Suprapubic skin (tissue), 4 donors: ENCODE measurements around the gene FAM171A2. TPM values are rescaled to one million over a fixed set of nuclear protein-coding genes. Genes with fewer than 3 reads are reported as not detected.

Experiments
- DNase-seq, 2 donors: peaks; one replicate each; pipeline ENCODE4 v3.0.0-alpha.2; 2019; ENCODE audit warnings: low spot score in 2 of 2
- H3K27ac ChIP-seq: fragments of 200-600 bp; sonication (generic); one replicate; pipeline ENCODE4 v1.5.1; 2019
- H3K27me3 ChIP-seq: fragments of 200-600 bp; sonication (generic); one replicate; pipeline ENCODE4 v1.5.1; 2019
- H3K36me3 ChIP-seq: fragments of 200-600 bp; sonication (generic); one replicate; pipeline ENCODE4 v1.5.1; 2019
- H3K4me1 ChIP-seq: fragments of 200-600 bp; sonication (generic); one replicate; pipeline ENCODE4 v1.5.1; 2019
- H3K4me3 ChIP-seq: fragments of 200-600 bp; sonication (generic); one replicate; pipeline ENCODE4 v1.5.1; 2019; ENCODE audit warnings: mild to moderate bottlenecking
- H3K9me3 ChIP-seq: fragments of 200-600 bp; sonication (generic); one replicate; pipeline ENCODE4 v1.5.1; 2019
- CTCF ChIP-seq, 2 donors: fragments of 200-600 bp in 1 of 2; fragments of 450-650 bp in 1 of 2; sonication (generic) in 1 of 2; IDR thresholded peaks; one replicate each; pipeline ENCODE4 v1.5.1; 2016 to 2019; ENCODE audit warnings: antibody characterized with exemption in 2 of 2, mild to moderate bottlenecking in 1 of 2, moderate library complexity in 1 of 2
- EP300 ChIP-seq: sonication (generic); formaldehyde crosslinking; IDR thresholded peaks from one replicate; pipeline ENCODE4 v1.6.1; 2017; ENCODE audit warnings: antibody characterized with exemption
- POLR2A ChIP-seq, 2 donors: fragments of 450-650 bp; IDR thresholded peaks; one replicate each; pipeline ENCODE4 v1.6.1; 2017; ENCODE audit warnings: antibody characterized with exemption in 2 of 2, mild to moderate bottlenecking in 2 of 2, moderate library complexity in 2 of 2
- POLR2AphosphoS5 ChIP-seq, 3 donors: sonication (generic); formaldehyde crosslinking; IDR thresholded peaks; one replicate each; pipeline ENCODE4 v1.6.1; 2017; ENCODE audit warnings: antibody characterized with exemption in 3 of 3
- WGBS: methylation state at CpG from one replicate; pipeline ENCODE4 v1.1.5; 2018; 5-methylcytosine and 5-hydroxymethylcytosine counted together
- total RNA-seq, 4 donors: library from RNA; depleted of rRNA; stranded (reverse); fragments of >200 nt; gene quantifications; one replicate each; pipeline ENCODE4 v1.1.0, GENCODE V29; 2016

FAM171A2 gene
- total RNA-seq, 4 donors from 2014 or later: 1.2 to 2.6 (median 1.5) TPM

DNA sequence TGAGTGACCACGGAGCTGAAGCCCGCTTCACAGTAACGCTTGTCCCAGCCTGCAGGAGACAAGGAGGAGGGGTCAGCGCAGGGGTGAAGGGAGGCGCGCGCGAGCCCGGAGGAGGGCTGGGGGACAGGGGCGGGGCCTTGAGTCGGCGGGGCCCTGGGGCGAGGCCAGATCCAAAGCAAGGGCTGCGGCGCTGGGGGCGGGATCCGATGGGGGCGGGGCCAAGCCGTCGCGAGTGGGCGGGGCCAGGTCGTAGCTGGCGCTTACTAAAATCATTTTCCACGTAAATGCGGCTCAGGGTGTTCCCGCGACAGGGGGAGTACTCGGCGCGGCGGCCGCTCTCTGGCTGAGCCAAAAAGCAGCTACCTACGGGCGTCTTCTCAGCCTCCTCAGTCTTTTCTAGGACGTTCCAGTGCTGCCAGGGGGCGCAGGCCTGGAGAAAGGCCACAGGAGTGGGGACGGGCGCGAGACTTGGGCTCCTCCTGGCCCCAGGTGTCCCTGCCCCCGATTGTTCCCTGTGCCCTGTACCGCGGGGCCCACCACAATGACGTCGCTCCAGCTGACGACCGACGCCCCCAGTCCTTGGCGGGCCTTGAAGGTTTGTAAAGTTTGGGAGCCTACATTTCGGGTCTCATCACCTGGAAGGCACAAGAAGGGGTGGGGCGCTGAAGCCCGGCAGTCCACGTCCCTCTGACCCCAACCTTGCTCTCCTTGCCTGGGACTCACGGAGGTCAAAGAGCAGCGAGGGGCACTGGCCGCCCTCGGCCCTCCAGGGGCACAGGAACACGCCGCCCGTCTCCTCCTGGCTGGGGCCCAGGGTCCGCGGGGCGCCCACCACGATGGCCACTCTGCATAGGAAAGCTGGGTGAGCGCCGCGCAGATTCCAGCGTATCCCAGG lies 21.9 kb upstream of the FAM171A2 start:
- under 1% methylated on average over 15 of the region's 68 CpGs for WGBS
- Histone ChIP-seq H3K9me3 (no peaks in the 10 kb centered on the region), H3K27ac (no peak overlapping the region), H3K4me3 (peak overlapping the region; percentile 59), H3K27me3 (peaks cover 9% of the 10 kb centered on the region), H3K4me1 (peaks cover 16% of the 10 kb centered on the region), H3K36me3 (no peaks in the 10 kb centered on the region)
- TF ChIP-seq POLR2AphosphoS5 (IDR thresholded peaks at IDR 0.05): no peak
- no peak for TF ChIP-seq POLR2A (IDR thresholded peaks at IDR 0.05)
- TF ChIP-seq CTCF (IDR thresholded peaks at IDR 0.05): no peak
- no peak for TF ChIP-seq EP300
- DNase-seq: peak; percentile 65 to 83

DNA sequence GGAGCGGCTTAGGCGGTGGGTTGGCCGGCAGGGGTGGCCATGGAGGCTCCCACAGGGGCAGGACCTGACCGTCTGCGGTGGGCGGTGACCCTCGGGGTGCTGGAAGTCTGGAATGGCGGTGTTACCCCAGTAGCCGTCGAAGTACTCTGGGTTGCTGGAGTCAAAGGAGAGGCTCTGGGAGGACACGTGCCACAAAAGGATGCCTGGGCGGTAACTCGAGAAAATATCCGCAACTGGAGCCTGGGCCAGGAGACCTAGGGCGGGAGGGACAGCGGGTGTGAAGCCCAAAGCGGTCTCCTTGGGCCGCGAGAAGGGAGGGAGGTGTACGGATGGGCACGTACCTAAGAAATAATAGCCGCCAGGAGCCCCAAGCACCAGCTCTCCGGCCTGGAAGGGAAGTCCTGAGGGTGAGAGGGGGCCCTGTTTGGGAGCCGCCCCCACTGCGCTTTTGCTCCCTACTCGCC lies 21.2 kb upstream of the FAM171A2 start:
- DNase-seq: no peak
- H3K27me3 ChIP-seq: peaks cover 9% of the 10 kb centered on the region
- H3K36me3 ChIP-seq: no peaks in the 10 kb centered on the region
- TF ChIP-seq EP300 (no peak), POLR2A (IDR thresholded peaks at IDR 0.05) (no peak), POLR2AphosphoS5 (IDR thresholded peaks at IDR 0.05) (no peak), CTCF (IDR thresholded peaks at IDR 0.05) (no peak)
- peaks cover 16% of the 10 kb centered on the region for H3K4me1 ChIP-seq
- 7% methylated on average over 18 of the region's 26 CpGs for WGBS
- H3K4me3 ChIP-seq: peak overlapping the region; percentile 59
- no peaks in the 10 kb centered on the region for H3K9me3 ChIP-seq
- no peak overlapping the region for H3K27ac ChIP-seq

GRCh38 chr17:44384281-44384822 lies 20.7 kb upstream of the FAM171A2 start:
- TF ChIP-seq EP300 (no peak), CTCF (IDR thresholded peaks at IDR 0.05) (no peak), POLR2AphosphoS5 (IDR thresholded peaks at IDR 0.05) (no peak), POLR2A (IDR thresholded peaks at IDR 0.05) (no peak)
- H3K36me3 ChIP-seq: no peaks in the 10 kb centered on the region
- no peak overlapping the region for H3K4me3 ChIP-seq
- no peaks in the 10 kb centered on the region for H3K9me3 ChIP-seq
- H3K27ac ChIP-seq: no peak overlapping the region
- WGBS: 42% methylated on average over 25 of the region's 29 CpGs
- no peak for DNase-seq
- H3K4me1 ChIP-seq: peaks cover 16% of the 10 kb centered on the region
- peaks cover 9% of the 10 kb centered on the region for H3K27me3 ChIP-seq

DNA sequence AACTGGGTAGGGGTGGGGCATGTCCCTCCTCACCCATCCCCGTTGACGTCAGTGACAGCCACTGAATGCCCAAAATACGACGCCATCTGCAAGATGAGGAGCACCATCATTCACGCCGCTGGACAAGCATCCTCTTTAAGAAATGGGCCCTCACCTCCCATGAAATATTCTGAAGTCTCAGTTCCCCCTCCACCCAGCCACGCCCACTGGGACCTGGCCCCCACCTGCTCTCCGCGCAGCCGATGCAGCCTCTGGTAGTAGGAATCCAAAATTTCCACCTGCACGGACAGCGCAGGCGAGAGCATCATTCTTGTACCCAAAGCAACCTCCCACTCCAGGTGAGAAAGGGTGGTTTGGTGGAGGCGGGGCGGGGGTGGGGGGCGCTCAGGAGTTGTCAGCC lies 20.2 kb upstream of the FAM171A2 start:
- Histone ChIP-seq H3K27me3 (peaks cover 9% of the 10 kb centered on the region), H3K27ac (no peak overlapping the region), H3K4me3 (no peak overlapping the region), H3K36me3 (no peaks in the 10 kb centered on the region), H3K4me1 (peaks cover 16% of the 10 kb centered on the region), H3K9me3 (no peaks in the 10 kb centered on the region)
- TF ChIP-seq POLR2AphosphoS5 (IDR thresholded peaks at IDR 0.05): no peak
- TF ChIP-seq EP300: no peak
- TF ChIP-seq CTCF (IDR thresholded peaks at IDR 0.05): no peak
- TF ChIP-seq POLR2A (IDR thresholded peaks at IDR 0.05): no peak
- no peak for DNase-seq
- 90% methylated on average over 9 of the region's 16 CpGs for WGBS

GRCh38 chr17:44383363-44383762 lies 19.7 kb upstream of the FAM171A2 start:
- no peak for DNase-seq
- 95% methylated on average over 15 of the region's 15 CpGs for whole genome bisulfite sequencing
- no peaks in the 10 kb centered on the region for H3K36me3 ChIP-seq
- H3K27me3 ChIP-seq: peaks cover 9% of the 10 kb centered on the region
- TF ChIP-seq EP300 (no peak), POLR2A (IDR thresholded peaks at IDR 0.05) (no peak)
- no peak overlapping the region for H3K27ac ChIP-seq
- no peak overlapping the region for H3K4me3 ChIP-seq
- H3K4me1 ChIP-seq: peaks cover 16% of the 10 kb centered on the region
- H3K9me3 ChIP-seq: no peaks in the 10 kb centered on the region
